Trophoblast cell (in vitro differentiated cells and primary cell): ENCODE results near the gene USP31.

Experiments
- DNase-seq, 2 donors: peaks; one replicate each; pipeline ENCODE4 v3.0.0-alpha.2; 2016
- H2AFZ ChIP-seq: 2 replicates; pipeline ENCODE4 v1.6.1; 2013; ENCODE audit warnings: low read length, moderate library complexity, mild to moderate bottlenecking; ENCODE audit not compliant: insufficient read depth, poor library complexity
- H2AK5ac ChIP-seq: 2 replicates; pipeline ENCODE4 v1.6.1; 2013; ENCODE audit warnings: mild to moderate bottlenecking, low read length
- H2BK120ac ChIP-seq: 2 replicates; pipeline ENCODE4 v1.6.1; 2013; ENCODE audit warnings: low read length, mild to moderate bottlenecking, moderate library complexity; ENCODE audit not compliant: insufficient read depth, poor library complexity
- H2BK12ac ChIP-seq: 2 replicates; pipeline ENCODE4 v1.6.1; 2013; ENCODE audit warnings: mild to moderate bottlenecking, low read length, moderate library complexity
- H2BK5ac ChIP-seq: 2 replicates; pipeline ENCODE4 v1.6.1; 2013; ENCODE audit warnings: low read length, low read depth, moderate library complexity, mild to moderate bottlenecking; ENCODE audit not compliant: poor library complexity
- H3K14ac ChIP-seq: 2 replicates; pipeline ENCODE4 v1.6.1; 2013; ENCODE audit warnings: mild to moderate bottlenecking, low read length
- H3K18ac ChIP-seq: 2 replicates; pipeline ENCODE4 v1.6.1; 2013; ENCODE audit warnings: mild to moderate bottlenecking, low read length
- H3K23ac ChIP-seq: 2 replicates; pipeline ENCODE4 v1.6.1; 2013; ENCODE audit warnings: low read length
- H3K27ac ChIP-seq: 2 replicates; pipeline ENCODE4 v1.5.1; 2013; ENCODE audit warnings: low read depth, mild to moderate bottlenecking, inconsistent platforms, low read length, moderate library complexity
- H3K27me3 ChIP-seq: 2 replicates; pipeline ENCODE4 v1.6.1; 2013; ENCODE audit warnings: inconsistent platforms, mild to moderate bottlenecking, low read length, moderate library complexity; ENCODE audit not compliant: insufficient read depth
- H3K36me3 ChIP-seq, 2 experiments: 1 replicate in 1 of 2; 2 replicates in 1 of 2; pipeline ENCODE4 v1.6.1; 2013; ENCODE audit warnings: low read length in 2 of 2, mild to moderate bottlenecking in 2 of 2, moderate library complexity in 1 of 2; ENCODE audit not compliant: insufficient read depth in 2 of 2, control insufficient read depth in 1 of 2
- H3K4ac ChIP-seq: 2 replicates; pipeline ENCODE4 v1.6.1; 2013; ENCODE audit warnings: low read depth, mild to moderate bottlenecking, low read length, moderate library complexity
- H3K4me1 ChIP-seq, 2 experiments: 1 replicate in 1 of 2; 2 replicates in 1 of 2; pipeline ENCODE4 v1.6.1; 2013; ENCODE audit warnings: low read length in 2 of 2, mild to moderate bottlenecking in 2 of 2, moderate library complexity in 1 of 2; ENCODE audit not compliant: insufficient read depth in 2 of 2, control insufficient read depth in 1 of 2
- H3K4me2 ChIP-seq: 2 replicates; pipeline ENCODE4 v1.6.1; 2013; ENCODE audit warnings: inconsistent platforms, mild to moderate bottlenecking, low read length, moderate library complexity
- H3K4me3 ChIP-seq: 2 replicates; pipeline ENCODE4 v1.5.1; 2013; ENCODE audit warnings: mild to moderate bottlenecking, low read depth, low read length, inconsistent platforms
- H3K79me1 ChIP-seq: one replicate; pipeline ENCODE4 v1.6.1; 2013; ENCODE audit warnings: low read length
- H3K79me2 ChIP-seq: 2 replicates; pipeline ENCODE4 v1.6.1; 2013; ENCODE audit warnings: low read length, mild to moderate bottlenecking; ENCODE audit not compliant: control insufficient read depth, insufficient read depth, poor library complexity
- H3K9ac ChIP-seq: 2 replicates; pipeline ENCODE4 v1.6.1; 2013; ENCODE audit warnings: mild to moderate bottlenecking, low read length
- H3K9me3 ChIP-seq: 2 replicates; pipeline ENCODE4 v1.6.1; 2013; ENCODE audit warnings: low read depth, mild to moderate bottlenecking, control low read depth, inconsistent platforms, low read length; ENCODE audit not compliant: insufficient read depth
- H4K12ac ChIP-seq: 2 replicates; pipeline ENCODE4 v1.6.1; 2013; ENCODE audit warnings: low read depth, mild to moderate bottlenecking, low read length, moderate library complexity
- H4K8ac ChIP-seq: 2 replicates; pipeline ENCODE4 v1.6.1; 2013; ENCODE audit warnings: low read depth, mild to moderate bottlenecking, low read length, moderate library complexity
- H4K91ac ChIP-seq: one replicate; pipeline ENCODE4 v1.6.1; 2013; ENCODE audit warnings: low read depth, mild to moderate bottlenecking, low read length, moderate library complexity
- WGBS: extraction: QIAGEN DNeasy Blood & Tissue Kit; methylation state at CpG from one replicate; pipeline ENCODE4 v1.1.7; 2013; ENCODE audit warnings: missing lambda C conversion rate; ENCODE audit not compliant: insufficient read length, insufficient coverage; ENCODE audit errors: extremely low coverage; 5-methylcytosine and 5-hydroxymethylcytosine counted together

Gene USP31

GRCh38 chr16:23125277-23125676 is 24.0 kb downstream of the USP31 start:
- Histone ChIP-seq H3K79me2 (no peaks in the 10 kb centered on the region), H2BK120ac (no peak overlapping the region), H2BK5ac (no peak overlapping the region), H3K4me2 (no peak overlapping the region), H3K4me3 (no peak overlapping the region), H3K4me1 (no peaks in the 10 kb centered on the region), H3K27me3 (no peaks in the 10 kb centered on the region), H4K91ac (no peak overlapping the region), H2BK12ac (no peak overlapping the region), H3K18ac (no peak overlapping the region), H4K8ac (no peak overlapping the region), H2AFZ (no peak overlapping the region), H3K9ac (no peak overlapping the region), H3K27ac (no peak overlapping the region), H3K79me1 (no peaks in the 10 kb centered on the region), H3K23ac (no peak overlapping the region), H3K36me3 (no peaks in the 10 kb centered on the region), H3K9me3 (no peaks in the 10 kb centered on the region), H3K14ac (no peak overlapping the region), H3K4ac (no peak overlapping the region), H2AK5ac (no peak overlapping the region), H4K12ac (no peak overlapping the region)
- no peak for DNase-seq
- WGBS = no CpG with 5 or more reads among the region's 2 CpGs

DNA sequence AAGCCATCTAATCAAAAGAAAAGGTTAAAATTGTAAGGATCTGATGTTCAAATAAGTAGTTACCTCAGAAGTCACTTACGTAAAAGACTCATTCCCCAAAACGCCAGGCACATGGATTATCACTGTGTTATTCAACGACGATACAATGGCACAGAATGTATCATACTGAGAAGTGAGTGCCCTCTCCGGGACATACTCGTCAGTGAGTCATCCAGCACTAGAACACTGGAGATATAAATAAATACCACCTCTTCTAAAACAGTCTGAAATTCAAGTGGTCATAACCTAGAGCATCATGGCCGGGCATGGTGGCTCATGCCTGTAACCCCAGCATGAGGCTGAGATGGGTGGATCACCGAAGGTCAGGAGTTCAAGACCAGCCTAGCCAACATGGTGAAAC is 24.9 kb downstream of the USP31 start:
- Histone ChIP-seq H3K23ac (no peak overlapping the region), H4K12ac (no peak overlapping the region), H4K91ac (no peak overlapping the region), H2AK5ac (no peak overlapping the region), H3K18ac (no peak overlapping the region), H2BK5ac (no peak overlapping the region), H4K8ac (no peak overlapping the region), H3K27me3 (no peaks in the 10 kb centered on the region), H3K27ac (no peak overlapping the region), H3K79me2 (no peaks in the 10 kb centered on the region), H3K14ac (no peak overlapping the region), H3K4me3 (no peak overlapping the region), H2BK12ac (no peak overlapping the region), H3K4ac (no peak overlapping the region), H3K9ac (no peak overlapping the region), H3K4me1 (no peaks in the 10 kb centered on the region), H3K36me3 (no peaks in the 10 kb centered on the region), H2AFZ (no peak overlapping the region), H2BK120ac (no peak overlapping the region), H3K4me2 (no peak overlapping the region), H3K79me1 (no peaks in the 10 kb centered on the region), H3K9me3 (no peaks in the 10 kb centered on the region)
- no CpG with 5 or more reads among the region's 8 CpGs for WGBS
- DNase-seq = no peak

DNA sequence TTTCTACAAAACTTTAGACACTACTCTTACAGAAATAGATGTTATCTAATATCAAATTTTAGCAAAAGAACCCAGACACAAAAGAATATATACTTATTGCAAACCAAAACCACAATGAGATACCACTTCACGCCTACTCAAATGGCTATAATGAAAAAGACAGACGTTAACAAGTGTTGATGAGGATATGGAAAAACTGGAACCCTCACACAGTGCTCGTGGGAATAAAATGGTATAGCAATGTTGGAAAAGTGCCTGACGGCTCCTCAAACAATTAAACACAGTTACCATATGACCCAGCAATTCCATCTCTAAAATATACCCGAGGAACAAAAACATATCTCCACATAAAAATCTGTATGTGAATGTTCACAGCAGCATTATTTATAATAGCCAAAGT is 27.1 kb downstream of the USP31 start:
- Histone ChIP-seq H3K79me2 (no peaks in the 10 kb centered on the region), H3K9me3 (no peaks in the 10 kb centered on the region), H2BK5ac (no peak overlapping the region), H4K8ac (no peak overlapping the region), H3K18ac (no peak overlapping the region), H2AFZ (no peak overlapping the region), H3K27ac (no peak overlapping the region), H3K36me3 (no peaks in the 10 kb centered on the region), H3K23ac (no peak overlapping the region), H3K79me1 (no peaks in the 10 kb centered on the region), H3K4me3 (no peak overlapping the region), H2AK5ac (no peak overlapping the region), H3K9ac (no peak overlapping the region), H3K14ac (no peak overlapping the region), H4K12ac (no peak overlapping the region), H2BK120ac (no peak overlapping the region), H3K4me1 (no peaks in the 10 kb centered on the region), H3K4me2 (no peak overlapping the region), H3K4ac (no peak overlapping the region), H4K91ac (no peak overlapping the region), H3K27me3 (no peaks in the 10 kb centered on the region), H2BK12ac (no peak overlapping the region)
- no peak for DNase-seq
- no CpG with 5 or more reads among the region's 5 CpGs for WGBS

GRCh38 chr16:23121024-23121423 is 28.2 kb downstream of the USP31 start:
- no peak overlapping the region for H4K12ac ChIP-seq
- no peak for DNase-seq
- H3K23ac ChIP-seq = no peak overlapping the region
- no peak overlapping the region for H4K91ac ChIP-seq
- no peak overlapping the region for H2BK120ac ChIP-seq
- WGBS = no CpG with 5 or more reads among the region's 3 CpGs
- H3K9ac ChIP-seq = no peak overlapping the region
- no peak overlapping the region for H2BK5ac ChIP-seq
- no peak overlapping the region for H3K4ac ChIP-seq
- no peaks in the 10 kb centered on the region for H3K4me1 ChIP-seq
- H3K4me2 ChIP-seq = no peak overlapping the region
- H2BK12ac ChIP-seq = no peak overlapping the region
- H3K79me1 ChIP-seq = no peaks in the 10 kb centered on the region
- no peaks in the 10 kb centered on the region for H3K36me3 ChIP-seq
- H3K9me3 ChIP-seq = no peaks in the 10 kb centered on the region
- no peaks in the 10 kb centered on the region for H3K79me2 ChIP-seq
- no peaks in the 10 kb centered on the region for H3K27me3 ChIP-seq
- no peak overlapping the region for H4K8ac ChIP-seq
- no peak overlapping the region for H3K14ac ChIP-seq
- H3K18ac ChIP-seq = no peak overlapping the region
- H3K27ac ChIP-seq = no peak overlapping the region
- no peak overlapping the region for H3K4me3 ChIP-seq
- no peak overlapping the region for H2AK5ac ChIP-seq
- H2AFZ ChIP-seq = no peak overlapping the region
